Inflammatory macrophage (primary cell): Measurements from ENCODE around the gene LMNA.
"Not testable (repeated sequence)": the region's sequence is repeated elsewhere in the genome, so short reads cannot be mapped to it uniquely, and the experiment has no call there.

Experiments used
- DNase-seq, 2 donors: peaks; one replicate each; pipeline ENCODE4 v3.0.0-alpha.2; 2020 to 2022
- total RNA-seq, 18 experiments: gene quantifications; one replicate each; lab custom pipeline; 2026; ENCODE audit warnings: mixed read lengths in 6 of 18, inconsistent platforms in 2 of 18; lab: John Stamatoyannopoulos, UW

LMNA gene
- total RNA-seq: 107 to 498 (median 204) reads per million in 18 experiments

GRCh38 chr1:156114101-156114918 is at the start of gene LMNA:
Gene LMNA, plus strand, starts transcription at chr1:156114711. Its CDS starts 208 bp downstream, at chr1:156114919.
- peak; percentile 90 to 94 for DNase-seq

GRCh38 chr1:156065212-156065611 is 49.3 kb upstream of the LMNA start:
- DNase-seq: no peak

GRCh38 chr1:156065871-156066270 is 48.6 kb upstream of the LMNA start:
- no peak for DNase-seq

- DNase-seq: no peak
These were observed 47.2 kb upstream of the LMNA start for GRCh38 chr1:156067262-156067661.

- DNase-seq: peak in 1 of 2 donors; percentile 29
These were observed 44.7 kb upstream of the LMNA start for GRCh38 chr1:156069490-156070455.

GRCh38 chr1:156070548-156070947 is 44.0 kb upstream of the LMNA start:
- no peak for DNase-seq

- DNase-seq: not testable (repeated sequence)
These were observed 43.1 kb upstream of the LMNA start for GRCh38 chr1:156071332-156071816.

- DNase-seq: no peak
These were observed 42.3 kb upstream of the LMNA start for GRCh38 chr1:156072251-156072650.

- no peak for DNase-seq
These were observed 41.3 kb upstream of the LMNA start for GRCh38 chr1:156073110-156073687.

- DNase-seq: no peak
These were observed 40.8 kb upstream of the LMNA start for GRCh38 chr1:156073740-156074139.

GRCh38 chr1:156074661-156075060 is 39.9 kb upstream of the LMNA start:
- no peak for DNase-seq

GRCh38 chr1:156075162-156075561 is 39.3 kb upstream of the LMNA start:
- no peak for DNase-seq

- DNase-seq: no peak
These were observed 38.7 kb upstream of the LMNA start for GRCh38 chr1:156075775-156076204.

GRCh38 chr1:156076609-156077429 is 37.7 kb upstream of the LMNA start:
- DNase-seq: peak in 1 of 2 donors; percentile 28

- DNase-seq: no peak
These were observed 37.1 kb upstream of the LMNA start for GRCh38 chr1:156077430-156077760.

- no peak for DNase-seq
These were observed 35.8 kb upstream of the LMNA start for GRCh38 chr1:156078728-156079127.

GRCh38 chr1:156079762-156080161 is 34.7 kb upstream of the LMNA start:
- DNase-seq: no peak

GRCh38 chr1:156080241-156080862 is 34.2 kb upstream of the LMNA start:
- DNase-seq: no peak

GRCh38 chr1:156080863-156081179 is 33.7 kb upstream of the LMNA start:
- no peak for DNase-seq

- DNase-seq: no peak
These were observed 33.2 kb upstream of the LMNA start for GRCh38 chr1:156081180-156081916.

- DNase-seq: no peak
These were observed 32.6 kb upstream of the LMNA start for GRCh38 chr1:156081917-156082308.
